Esophagus muscularis mucosa (tissue), 3 donors: ENCODE results near the gene SAFB2.

Experiments
- CTCF ChIP-seq, 3 experiments: fragments of 200-600 bp in 2 of 3; fragments of 450-650 bp in 1 of 3; sonication (generic) in 2 of 3; IDR thresholded peaks; one replicate each; pipeline ENCODE4 v1.5.1; 2017 to 2019; ENCODE audit warnings: antibody characterized with exemption in 3 of 3, mild to moderate bottlenecking in 2 of 3, moderate library complexity in 1 of 3
- POLR2A ChIP-seq: fragments of 450-650 bp; IDR thresholded peaks from one replicate; pipeline ENCODE4 v1.6.1; 2017; ENCODE audit warnings: antibody characterized with exemption, moderate library complexity, mild to moderate bottlenecking, low read depth
- POLR2AphosphoS5 ChIP-seq, 2 donors: sonication (generic); formaldehyde crosslinking; IDR thresholded peaks; one replicate each; pipeline ENCODE4 v1.6.1; 2017; ENCODE audit warnings: antibody characterized with exemption in 2 of 2

GRCh38 chr19:5557691-5558090 lies 64.9 kb downstream of the SAFB2 start:
- TF ChIP-seq CTCF (IDR thresholded peaks at IDR 0.05) (no peak), POLR2AphosphoS5 (IDR thresholded peaks at IDR 0.05) (no peak), POLR2A (no peak)
